Measurements from ENCODE around the gene CLDN15.

The CLDN15 gene

GRCh38 chr7:101244375-101245146, 7.0 kb upstream of the CLDN15 start, which contains the start of gene FIS1:
Gene FIS1, minus strand, starts transcription at chr7:101245081. Its CDS starts 77 bp downstream, at chr7:101245004.
- peak; percentile 90 to 95 for DNase-seq (ENCODE audit: low read depth in 2 of 2)

- no peak for DNase-seq (ENCODE audit: low read depth in 2 of 2)
Measured at GRCh38 chr7:101243646-101244374, 6.2 kb upstream of the CLDN15 start.

GRCh38 chr7:101241443-101242349, 4.1 kb upstream of the CLDN15 start:
- DNase-seq (ENCODE audit: low read depth in 2 of 2) = no peak

- DNase-seq (ENCODE audit: low read depth in 2 of 2) = no peak
Measured at GRCh38 chr7:101241015-101241363, 3.4 kb upstream of the CLDN15 start.

- DNase-seq (ENCODE audit: low read depth in 2 of 2) = no peak
Measured at GRCh38 chr7:101240226-101241014, 2.8 kb upstream of the CLDN15 start.

GRCh38 chr7:101239951-101240220, 2.3 kb upstream of the CLDN15 start:
- DNase-seq (ENCODE audit: low read depth in 2 of 2) = no peak

- DNase-seq (ENCODE audit: low read depth in 2 of 2) = no peak
Measured at GRCh38 chr7:101239191-101239950, 1.8 kb upstream of the CLDN15 start.

- DNase-seq (ENCODE audit: low read depth in 2 of 2) = no peak
Measured at GRCh38 chr7:101238226-101239182, 902 bp upstream of the CLDN15 start.

- DNase-seq (ENCODE audit: low read depth in 2 of 2) = no peak
Measured at GRCh38 chr7:101236292-101236835, 1.2 kb downstream of the CLDN15 start.

- no peak for DNase-seq (ENCODE audit: low read depth in 2 of 2)
Measured at GRCh38 chr7:101235522-101235921, 2.1 kb downstream of the CLDN15 start.

GRCh38 chr7:101235050-101235449, 2.6 kb downstream of the CLDN15 start:
- DNase-seq (ENCODE audit: low read depth in 2 of 2) = no peak

- no peak for DNase-seq (ENCODE audit: low read depth in 2 of 2)
Measured at GRCh38 chr7:101234636-101235035, 3.0 kb downstream of the CLDN15 start.

- no peak for DNase-seq (ENCODE audit: low read depth in 2 of 2)
Measured at GRCh38 chr7:101233907-101234547, 3.6 kb downstream of the CLDN15 start.

- no peak for DNase-seq (ENCODE audit: low read depth in 2 of 2)
Measured at GRCh38 chr7:101232141-101232850, 5.3 kb downstream of the CLDN15 start.

GRCh38 chr7:101231644-101232043, 6.0 kb downstream of the CLDN15 start:
- no peak for DNase-seq (ENCODE audit: low read depth in 2 of 2)

- no peak for DNase-seq (ENCODE audit: low read depth in 2 of 2)
Measured at GRCh38 chr7:101226721-101227120, 10.9 kb downstream of the CLDN15 start.

GRCh38 chr7:101225650-101226049, 12.0 kb downstream of the CLDN15 start:
- no peak for DNase-seq (ENCODE audit: low read depth in 2 of 2)

- DNase-seq (ENCODE audit: low read depth in 2 of 2) = no peak
Measured at GRCh38 chr7:101223528-101223927, 14.1 kb downstream of the CLDN15 start.
